ENCODE data around the gene GDPD3. TPM values are rescaled to one million over a fixed set of nuclear protein-coding genes. Genes with fewer than 3 reads are reported as not detected.

Gene GDPD3
- total and polyA plus RNA-seq, 2 experiments from 2014 or later = 0.94 to 1.4 TPM

Other genes with a start within 250 kb of the GDPD3 start
- 55.8 and 71.9 TPM in 2 replicates for gene SEZ6L2, start 214.0 kb downstream of the GDPD3 start, total RNA-seq (2014; rRNA removed; shearing (Covaris generic))
- gene SEZ6L2, start 214.0 kb downstream of the GDPD3 start, polyA plus RNA-seq (2016; fragmentation: Nextera tagmentation; extraction: Ambion mirVana) = 17.8 and 18.0 TPM in 2 replicates
- 11.3 and 20.6 TPM in 2 replicates for gene ASPHD1, start 213.0 kb downstream of the GDPD3 start, total RNA-seq (2014; rRNA removed; shearing (Covaris generic))
- 12.4 and 15.5 TPM in 2 replicates for gene ASPHD1, start 213.0 kb downstream of the GDPD3 start, polyA plus RNA-seq (2016; fragmentation: Nextera tagmentation; extraction: Ambion mirVana)
- gene KCTD13, start 187.3 kb downstream of the GDPD3 start, total RNA-seq (2014; rRNA removed; shearing (Covaris generic)) = 8.9 and 12.2 TPM in 2 replicates
- 8.7 and 10.1 TPM in 2 replicates for gene KCTD13, start 187.3 kb downstream of the GDPD3 start, polyA plus RNA-seq (2016; fragmentation: Nextera tagmentation; extraction: Ambion mirVana)
- 39.2 and 50.0 TPM in 2 replicates for gene TMEM219, start 151.5 kb downstream of the GDPD3 start, total RNA-seq (2014; rRNA removed; shearing (Covaris generic))
- gene TMEM219, start 151.5 kb downstream of the GDPD3 start, polyA plus RNA-seq (2016; fragmentation: Nextera tagmentation; extraction: Ambion mirVana) = 81.5 and 82.3 TPM in 2 replicates
- 36.5 and 45.2 TPM in 2 replicates for gene TAOK2, start 139.7 kb downstream of the GDPD3 start, total RNA-seq (2014; rRNA removed; shearing (Covaris generic))
- 8.8 and 10.1 TPM in 2 replicates for gene TAOK2, start 139.7 kb downstream of the GDPD3 start, polyA plus RNA-seq (2016; fragmentation: Nextera tagmentation; extraction: Ambion mirVana)
- gene HIRIP3, start 117.9 kb downstream of the GDPD3 start, total RNA-seq (2014; rRNA removed; shearing (Covaris generic)) = 10.4 and 13.4 TPM in 2 replicates
- gene HIRIP3, start 117.9 kb downstream of the GDPD3 start, polyA plus RNA-seq (2016; fragmentation: Nextera tagmentation; extraction: Ambion mirVana) = 18.5 and 19.1 TPM in 2 replicates
- gene INO80E, start 117.3 kb downstream of the GDPD3 start, total RNA-seq (2014; rRNA removed; shearing (Covaris generic)) = 71.0 and 92.8 TPM in 2 replicates
- 66.0 and 66.2 TPM in 2 replicates for gene INO80E, start 117.3 kb downstream of the GDPD3 start, polyA plus RNA-seq (2016; fragmentation: Nextera tagmentation; extraction: Ambion mirVana)
- gene DOC2A, start 102.5 kb downstream of the GDPD3 start, total RNA-seq (2014; rRNA removed; shearing (Covaris generic)) = 7.5 and 10.0 TPM in 2 replicates
- gene DOC2A, start 102.5 kb downstream of the GDPD3 start, polyA plus RNA-seq (2016; fragmentation: Nextera tagmentation; extraction: Ambion mirVana) = 9.8 and 10.4 TPM in 2 replicates
- gene C16orf92, start 90.3 kb downstream of the GDPD3 start, total RNA-seq (2014; rRNA removed; shearing (Covaris generic)) = not detected in 2 replicates
- gene C16orf92, start 90.3 kb downstream of the GDPD3 start, polyA plus RNA-seq (2016; fragmentation: Nextera tagmentation; extraction: Ambion mirVana) = 0.34 and 0.56 TPM in 2 replicates
- gene TLCD3B, start 82.3 kb downstream of the GDPD3 start, total RNA-seq (2014; rRNA removed; shearing (Covaris generic)) = 28.2 and 37.4 TPM in 2 replicates
- 14.2 and 16.3 TPM in 2 replicates for gene TLCD3B, start 82.3 kb downstream of the GDPD3 start, polyA plus RNA-seq (2016; fragmentation: Nextera tagmentation; extraction: Ambion mirVana)
- 1,113 and 1,306 TPM in 2 replicates for gene ALDOA, start 47.8 kb downstream of the GDPD3 start, total RNA-seq (2014; rRNA removed; shearing (Covaris generic))
- gene ALDOA, start 47.8 kb downstream of the GDPD3 start, polyA plus RNA-seq (2016; fragmentation: Nextera tagmentation; extraction: Ambion mirVana) = 1,054 and 1,067 TPM in 2 replicates
- gene PPP4C, start 37.5 kb downstream of the GDPD3 start, total RNA-seq (2014; rRNA removed; shearing (Covaris generic)) = 108 and 120 TPM in 2 replicates
- 169 and 170 TPM in 2 replicates for gene PPP4C, start 37.5 kb downstream of the GDPD3 start, polyA plus RNA-seq (2016; fragmentation: Nextera tagmentation; extraction: Ambion mirVana)
- gene TBX6, start 21.6 kb downstream of the GDPD3 start, total RNA-seq (2014; rRNA removed; shearing (Covaris generic)) = 1.1 and 2.3 TPM in 2 replicates
- gene TBX6, start 21.6 kb downstream of the GDPD3 start, polyA plus RNA-seq (2016; fragmentation: Nextera tagmentation; extraction: Ambion mirVana) = 1.9 and 2.4 TPM in 2 replicates
- 21.8 and 27.8 TPM in 2 replicates for gene YPEL3, start 17.3 kb downstream of the GDPD3 start, total RNA-seq (2014; rRNA removed; shearing (Covaris generic))
- gene YPEL3, start 17.3 kb downstream of the GDPD3 start, polyA plus RNA-seq (2016; fragmentation: Nextera tagmentation; extraction: Ambion mirVana) = 81.7 and 86.1 TPM in 2 replicates
- 14.5 and 22.4 TPM in 2 replicates for gene MAPK3, start 9.7 kb upstream of the GDPD3 start, total RNA-seq (2014; rRNA removed; shearing (Covaris generic))
- 17.9 and 19.7 TPM in 2 replicates for gene MAPK3, start 9.7 kb upstream of the GDPD3 start, polyA plus RNA-seq (2016; fragmentation: Nextera tagmentation; extraction: Ambion mirVana)
- gene CORO1A, start 70.1 kb upstream of the GDPD3 start, total RNA-seq (2014; rRNA removed; shearing (Covaris generic)) = 17.9 and 23.5 TPM in 2 replicates
- gene CORO1A, start 70.1 kb upstream of the GDPD3 start, polyA plus RNA-seq (2016; fragmentation: Nextera tagmentation; extraction: Ambion mirVana) = 10.2 and 13.8 TPM in 2 replicates
- gene BOLA2B, start 80.1 kb upstream of the GDPD3 start, total RNA-seq (2014; rRNA removed; shearing (Covaris generic)) = 335 and 350 TPM in 2 replicates
- 659 and 682 TPM in 2 replicates for gene BOLA2B, start 80.1 kb upstream of the GDPD3 start, polyA plus RNA-seq (2016; fragmentation: Nextera tagmentation; extraction: Ambion mirVana)
- 27.3 and 29.5 TPM in 2 replicates for gene SLX1A, start 80.3 kb upstream of the GDPD3 start, total RNA-seq (2014; rRNA removed; shearing (Covaris generic))
- 97.5 and 112 TPM in 2 replicates for gene SLX1A, start 80.3 kb upstream of the GDPD3 start, polyA plus RNA-seq (2016; fragmentation: Nextera tagmentation; extraction: Ambion mirVana)
- 2.8 and 11.2 TPM in 2 replicates for gene SULT1A3, start 85.7 kb upstream of the GDPD3 start, total RNA-seq (2014; rRNA removed; shearing (Covaris generic))
- gene SULT1A3, start 85.7 kb upstream of the GDPD3 start, polyA plus RNA-seq (2016; fragmentation: Nextera tagmentation; extraction: Ambion mirVana) = 17.4 and 19.5 TPM in 2 replicates
- 2.2 and 7.6 TPM in 2 replicates for gene NPIPB13, start 134.9 kb upstream of the GDPD3 start, total RNA-seq (2014; rRNA removed; shearing (Covaris generic))
- 5.7 and 7.5 TPM in 2 replicates for gene NPIPB13, start 134.9 kb upstream of the GDPD3 start, polyA plus RNA-seq (2016; fragmentation: Nextera tagmentation; extraction: Ambion mirVana)
- 33.9 and 38.7 TPM in 2 replicates for gene CD2BP2, start 241.8 kb upstream of the GDPD3 start, total RNA-seq (2014; rRNA removed; shearing (Covaris generic))
- gene CD2BP2, start 241.8 kb upstream of the GDPD3 start, polyA plus RNA-seq (2016; fragmentation: Nextera tagmentation; extraction: Ambion mirVana) = 21.0 and 23.1 TPM in 2 replicates